NCI-H460 (cell line): ENCODE results near the gene CPNE4. TPM values are rescaled to one million over a fixed set of nuclear protein-coding genes. Genes with fewer than 3 reads are reported as not detected.

Experiments used
- DNase-seq: peaks from one replicate; pipeline ENCODE4 v3.0.0-alpha.2; 2016; ENCODE audit warnings: low read depth; ENCODE audit errors: extremely low read depth
- total RNA-seq: library from RNA; depleted of rRNA; stranded (reverse); fragments of >200 nt; shearing (Covaris generic); gene quantifications from 2 replicates; pipeline ENCODE4 v1.2.3, GENCODE V29; 2014

CPNE4 gene
- total RNA-seq, 1 experiment from 2014 or later, result 0.54 TPM

DNA sequence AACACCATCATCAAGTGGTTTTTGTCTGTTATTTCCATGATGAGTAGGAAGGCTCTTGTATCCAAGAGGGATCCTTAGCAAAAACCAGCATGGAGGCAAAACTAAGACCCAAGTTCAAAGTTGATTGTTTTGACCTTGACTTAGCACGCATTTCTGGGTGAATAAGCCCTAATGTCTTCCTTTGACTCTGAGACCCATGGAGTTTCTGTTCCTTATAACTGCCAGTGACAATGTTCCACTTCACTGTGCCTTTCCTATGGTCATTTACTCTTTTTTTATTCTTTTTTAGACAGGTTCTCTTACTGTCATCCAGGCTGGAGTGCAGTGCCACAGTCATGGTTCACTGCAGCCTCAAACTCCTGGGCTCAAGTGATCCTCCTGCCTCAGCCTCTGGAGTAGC is 413.8 kb downstream of the CPNE4 start:
- DNase-seq, result no peak

DNA sequence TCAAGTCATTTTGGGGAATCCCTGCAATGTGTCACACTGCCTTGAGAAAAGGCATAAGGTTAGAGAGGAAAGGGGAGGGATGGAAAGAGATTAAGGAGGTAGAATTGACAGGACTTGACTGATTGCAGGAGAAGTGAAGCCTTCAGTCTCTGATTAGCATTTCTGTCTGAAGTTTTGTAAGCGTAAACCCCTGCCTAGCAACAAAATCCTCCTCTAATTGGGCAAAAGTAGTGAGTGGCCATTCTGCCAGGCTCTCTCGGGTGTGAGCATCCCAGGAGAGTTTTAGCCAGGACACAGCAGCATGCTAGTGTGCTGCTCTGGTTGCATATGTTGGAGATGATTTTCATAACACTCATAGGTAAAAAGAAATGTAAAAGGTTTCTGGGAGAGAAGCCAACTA is 415.0 kb downstream of the CPNE4 start:
- no peak for DNase-seq

DNA sequence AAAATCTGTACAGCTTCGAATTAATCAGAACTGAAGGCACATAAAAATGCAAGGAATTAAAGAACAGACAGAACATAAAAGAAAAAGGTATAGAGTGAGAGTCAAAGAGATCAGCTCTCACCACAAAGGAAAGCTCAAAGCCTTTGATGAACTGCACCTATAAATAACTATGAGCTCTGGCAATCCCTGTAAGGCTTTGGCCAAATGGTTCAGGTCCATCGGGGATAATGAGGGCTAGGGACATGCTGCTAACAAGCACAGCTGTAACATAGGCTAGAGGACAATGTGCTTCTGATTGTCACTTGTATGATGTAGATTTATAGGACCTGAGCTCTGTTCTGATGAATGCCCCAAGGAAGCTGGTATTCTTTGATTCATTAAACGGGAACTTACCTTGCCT is 418.1 kb downstream of the CPNE4 start:
- DNase-seq, result no peak

DNA sequence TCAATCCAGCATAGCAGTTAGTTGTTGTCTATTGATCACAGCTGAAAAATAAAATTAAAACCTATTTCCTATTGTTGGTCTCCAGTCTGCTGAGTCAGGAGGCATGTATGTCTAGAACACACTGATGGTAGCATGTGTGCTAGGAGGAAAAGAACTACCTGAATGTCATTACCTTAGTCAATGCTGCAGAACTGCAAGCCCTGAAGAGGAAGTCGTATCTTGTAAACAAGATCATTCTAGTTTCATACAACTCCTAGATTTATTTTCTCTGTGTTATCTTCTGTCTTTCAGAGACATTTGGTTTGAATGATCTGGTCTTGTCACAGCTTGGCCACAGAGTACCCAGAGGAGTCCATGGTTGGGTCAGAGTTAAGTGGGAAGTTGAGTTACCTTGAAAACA is 422.1 kb downstream of the CPNE4 start:
- DNase-seq, result no peak

DNA sequence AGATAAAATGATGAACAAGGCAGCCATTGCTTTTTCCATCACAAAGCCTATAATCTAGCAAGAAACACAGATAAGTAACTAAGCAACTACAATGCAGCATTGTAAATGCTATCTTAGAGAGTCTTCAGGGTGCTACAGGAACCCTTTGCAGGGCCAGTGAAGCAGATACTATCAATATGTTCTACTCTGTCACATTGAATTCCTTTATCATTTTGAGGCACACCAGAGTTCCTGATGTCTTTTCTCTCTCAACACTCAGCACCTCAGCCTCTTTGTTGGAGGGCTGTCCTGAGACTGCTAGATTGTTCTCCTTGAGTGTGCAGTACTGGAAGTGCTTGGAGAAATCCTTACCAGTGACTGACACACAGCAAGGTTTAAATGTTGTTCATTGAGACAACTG is 424.6 kb downstream of the CPNE4 start:
- no peak for DNase-seq

DNA sequence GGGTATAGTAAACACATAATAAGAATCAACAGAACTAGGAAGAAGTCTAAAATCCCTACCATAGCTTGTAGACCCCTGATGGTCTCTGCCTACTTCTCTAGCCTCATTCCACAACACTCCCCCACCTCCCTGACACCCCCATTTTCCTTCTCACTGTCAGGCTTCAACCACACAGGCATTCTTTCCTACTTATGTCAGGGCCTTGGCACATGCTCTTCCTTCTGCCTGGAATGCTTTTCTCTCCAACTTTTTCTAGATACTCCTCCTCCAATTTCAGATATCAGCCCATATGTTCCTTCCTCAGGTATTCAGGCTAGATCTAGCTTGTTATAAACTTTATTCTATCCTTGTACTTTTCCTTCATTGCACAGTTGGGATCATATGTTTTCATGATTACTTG is 426.1 kb downstream of the CPNE4 start:
- no peak for DNase-seq

DNA sequence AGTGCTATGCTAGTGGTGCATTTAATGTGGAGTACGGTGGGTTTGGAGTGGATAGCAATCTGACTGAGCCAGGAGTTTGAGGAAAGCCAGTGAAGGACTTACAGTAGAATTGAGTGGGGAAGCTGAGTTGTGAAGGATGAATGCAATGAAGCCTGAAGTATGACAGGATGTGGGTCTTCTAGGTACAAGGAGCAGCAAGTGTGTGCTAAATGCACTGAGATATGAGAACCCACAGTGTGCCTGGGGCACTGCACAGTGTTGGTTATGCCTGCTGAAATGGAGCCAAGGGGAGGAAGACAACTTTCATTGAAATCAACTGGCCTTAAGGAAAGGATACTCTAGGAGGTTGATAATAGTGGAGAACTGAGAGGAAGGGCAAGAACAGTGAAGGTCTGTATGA is 426.5 kb downstream of the CPNE4 start:
- no peak for DNase-seq

DNA sequence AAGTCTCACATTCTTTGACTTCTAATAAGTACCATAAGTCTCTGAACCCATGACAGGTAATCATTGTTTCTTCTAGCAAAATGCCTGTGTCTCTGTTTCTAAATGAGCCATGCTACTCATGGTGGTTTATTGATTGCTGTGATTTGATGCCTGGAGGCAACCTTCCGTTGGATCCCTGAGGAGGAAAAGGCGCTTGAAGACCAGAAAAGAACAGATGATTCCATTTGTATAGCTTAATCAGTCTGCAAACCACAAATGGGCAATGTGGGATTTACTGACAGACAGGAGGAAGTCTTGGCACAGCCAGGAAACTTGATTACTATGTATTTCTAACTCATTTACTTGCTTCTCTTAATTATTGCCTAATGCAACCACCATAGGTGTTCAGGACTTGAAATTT is 428.9 kb downstream of the CPNE4 start:
- DNase-seq, result no peak

DNA sequence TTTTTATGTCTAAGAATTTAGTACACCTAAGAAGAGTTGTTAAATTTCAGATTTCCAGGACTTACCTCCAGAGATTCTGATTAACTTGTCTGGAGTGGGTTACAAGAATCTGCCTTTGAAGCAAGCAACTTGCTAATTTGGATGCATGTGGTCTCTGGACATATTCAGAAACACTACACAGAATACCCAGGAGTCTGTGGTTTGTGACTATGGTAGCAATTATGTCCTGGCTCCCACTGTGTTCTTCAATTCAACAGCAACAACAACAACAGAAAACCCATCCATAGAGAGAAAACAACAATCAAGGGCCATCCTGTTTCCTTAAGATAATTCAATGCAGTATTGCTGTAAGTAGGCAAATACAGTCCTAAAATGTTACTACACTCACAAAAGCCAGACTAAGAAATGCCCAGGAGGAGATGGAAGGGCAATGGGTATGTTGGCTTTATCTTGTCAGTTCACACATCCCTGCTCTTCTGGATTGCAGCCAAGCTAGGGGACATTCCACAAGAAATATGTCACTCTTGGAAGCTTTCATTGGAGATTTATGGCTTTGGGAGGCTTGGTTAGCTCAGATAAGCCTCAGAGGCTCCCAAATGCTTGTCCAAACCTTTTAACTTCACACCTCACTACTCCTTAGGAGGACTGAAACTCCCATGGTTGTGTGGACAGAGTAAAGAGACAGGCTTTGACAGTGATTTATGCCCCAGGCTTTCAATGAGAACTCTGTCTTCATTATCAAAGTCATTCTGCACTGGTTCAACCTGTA is 432.6 kb downstream of the CPNE4 start:
- DNase-seq, result no peak

DNA sequence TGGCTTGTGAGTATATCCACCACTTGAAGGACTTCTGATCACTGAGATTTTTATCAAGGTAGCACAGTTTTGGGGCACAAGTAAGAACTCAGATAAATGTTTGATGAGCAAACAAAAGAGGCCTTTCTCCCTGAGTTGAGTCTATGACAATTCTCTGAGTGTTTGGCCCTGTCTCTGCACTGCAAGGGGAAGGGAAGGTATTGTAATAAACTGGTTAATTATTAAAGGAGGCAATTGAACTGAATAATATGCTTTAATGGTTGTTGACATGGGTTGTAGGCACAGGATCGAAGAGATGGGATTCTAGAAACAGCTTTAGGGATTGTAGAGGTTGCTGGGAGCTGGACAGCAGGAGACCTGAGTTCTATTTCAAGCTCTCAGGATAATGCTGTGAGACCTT is 437.0 kb downstream of the CPNE4 start:
- no peak for DNase-seq

DNA sequence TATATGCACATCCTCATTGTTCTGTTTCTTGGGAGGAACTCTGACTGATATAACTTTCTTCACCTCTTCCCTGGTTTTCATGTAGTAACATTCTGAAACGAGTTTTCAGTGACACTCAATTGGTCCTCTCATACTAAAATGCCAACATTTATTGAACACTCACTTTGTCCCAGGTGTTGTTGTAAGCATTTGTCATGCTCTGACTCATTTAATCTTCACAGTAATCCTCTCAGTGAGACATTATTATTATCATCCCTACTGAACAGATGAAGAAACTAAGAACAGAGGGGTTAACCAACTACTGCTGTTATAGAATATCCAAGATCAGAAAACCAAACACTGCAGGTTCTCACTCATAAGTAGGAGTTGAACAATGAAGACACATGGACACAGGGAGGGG is 437.9 kb downstream of the CPNE4 start:
- no peak for DNase-seq

DNA sequence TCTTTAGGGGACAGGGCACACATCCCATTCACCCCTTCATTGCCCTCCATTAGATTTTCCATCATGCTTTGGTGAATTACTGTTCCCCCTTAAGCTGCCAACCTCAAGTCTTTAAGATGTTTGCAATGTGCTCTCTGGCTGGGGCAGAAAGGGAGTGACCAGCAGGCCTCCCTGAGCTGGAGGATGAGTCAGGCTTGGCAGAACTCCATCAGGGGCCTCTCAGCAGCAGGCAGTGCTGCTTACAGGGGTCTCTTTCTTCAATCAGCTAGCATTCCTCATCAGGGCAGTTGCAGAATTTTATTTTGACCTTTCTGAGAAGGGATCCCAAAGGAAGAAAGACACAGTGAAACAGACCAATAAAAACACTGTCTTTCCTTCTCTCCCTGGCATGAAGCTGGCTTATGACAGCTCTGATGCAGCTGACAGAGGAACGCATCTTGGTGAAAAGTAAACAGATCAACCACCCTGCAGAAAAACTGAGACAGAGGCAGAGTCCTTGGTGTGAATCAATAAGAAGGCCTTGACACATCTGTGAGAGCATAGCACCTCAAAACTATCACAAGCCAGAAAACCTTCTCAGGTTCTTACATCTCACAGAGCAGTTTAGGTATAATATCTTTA is 443.3 kb downstream of the CPNE4 start:
- no peak for DNase-seq

DNA sequence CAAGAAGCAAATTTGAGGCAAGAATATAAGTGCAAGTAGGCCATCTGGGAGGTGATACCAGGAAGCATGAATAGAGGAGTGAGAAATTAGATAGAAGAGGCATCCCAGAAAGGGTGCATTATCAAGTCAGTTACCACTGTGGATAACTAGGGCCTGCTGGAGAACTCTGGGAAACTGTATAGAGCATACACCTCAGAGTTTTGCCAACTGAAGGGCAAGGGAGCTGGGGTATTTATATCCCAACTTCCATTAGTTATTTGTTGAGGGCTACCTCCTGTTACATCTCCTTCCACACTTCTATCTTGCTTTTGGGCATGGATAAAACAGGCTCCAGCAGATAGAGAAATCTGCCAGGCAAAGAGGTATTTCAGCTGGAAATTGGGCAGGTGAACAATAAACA is 448.5 kb downstream of the CPNE4 start:
- DNase-seq, result no peak

DNA sequence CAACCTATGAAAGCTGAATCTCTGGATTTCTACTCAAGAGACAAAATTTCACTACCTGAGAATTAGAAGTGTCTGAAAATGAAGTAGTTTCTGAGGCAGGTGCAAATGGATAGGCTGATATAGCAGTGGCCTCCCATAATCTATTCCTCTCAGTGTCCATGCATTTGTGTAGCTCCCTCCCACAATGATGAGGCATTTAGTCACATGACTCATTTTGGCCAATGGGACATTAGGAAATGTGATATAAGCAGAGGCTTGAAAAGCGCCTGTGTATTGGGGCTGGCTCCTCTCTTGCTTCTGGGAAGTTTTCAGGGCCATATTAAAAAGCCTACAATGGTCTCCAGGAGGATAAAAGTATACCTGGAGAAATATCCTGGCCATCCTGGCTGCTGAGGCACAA is 452.4 kb downstream of the CPNE4 start:
- DNase-seq, result no peak

DNA sequence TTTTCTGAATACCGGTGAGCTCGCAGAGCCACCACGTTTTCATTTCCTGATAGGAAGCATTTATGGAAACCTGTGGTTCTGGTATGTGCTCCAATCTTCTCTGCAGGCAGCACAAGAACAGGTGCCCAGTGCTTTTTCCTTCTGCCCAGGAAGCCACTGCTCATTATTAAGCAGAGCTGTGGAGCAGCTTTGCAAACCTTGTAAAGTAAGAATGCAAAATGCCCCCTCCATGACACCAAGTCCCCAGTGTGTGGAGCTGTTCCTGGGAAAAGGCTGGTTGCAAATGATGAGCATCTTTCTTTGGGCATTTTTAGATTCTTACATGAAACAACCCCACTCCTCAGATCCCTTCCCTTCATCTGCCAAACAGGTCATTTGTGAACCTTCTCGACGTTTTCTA is 466.4 kb downstream of the CPNE4 start:
- no peak for DNase-seq

DNA sequence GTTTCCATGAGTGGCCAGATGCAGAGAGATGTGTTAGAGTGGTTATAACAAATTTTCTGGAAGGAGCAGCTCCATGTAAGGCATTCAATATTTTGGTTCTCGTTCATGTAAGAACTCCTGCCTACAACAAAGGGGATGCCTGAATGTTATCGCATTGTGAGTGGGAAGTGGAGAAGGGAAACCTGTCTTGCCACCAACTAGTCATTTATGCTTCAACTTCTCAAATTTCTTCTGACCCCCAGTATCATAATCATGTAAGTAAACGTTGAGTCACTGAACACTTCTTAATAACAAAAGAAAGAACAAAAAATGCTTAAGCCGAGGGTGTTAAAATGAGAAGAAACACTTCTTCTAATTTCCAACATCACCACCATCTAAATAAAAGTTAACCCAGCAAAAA is 470.0 kb downstream of the CPNE4 start:
- no peak for DNase-seq

DNA sequence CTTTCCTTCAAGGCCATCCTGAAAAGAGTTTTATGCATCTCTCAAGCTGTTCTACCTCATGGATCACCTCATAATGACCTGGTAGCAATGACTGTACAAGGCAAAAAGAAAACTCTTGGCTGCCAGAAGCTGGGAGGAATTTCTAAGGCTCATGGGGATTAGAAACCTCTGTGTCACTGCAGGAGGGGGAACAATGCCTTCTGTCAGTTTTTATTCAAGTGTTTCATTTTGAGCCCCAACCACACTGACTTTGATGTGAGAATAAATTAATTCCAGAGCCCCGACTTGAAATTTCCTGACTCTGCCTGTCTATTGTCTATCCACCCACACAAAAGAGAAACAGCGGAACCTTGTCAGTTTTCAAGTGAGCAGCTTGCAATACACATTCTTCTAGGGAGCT is 473.3 kb downstream of the CPNE4 start:
- DNase-seq, result no peak

DNA sequence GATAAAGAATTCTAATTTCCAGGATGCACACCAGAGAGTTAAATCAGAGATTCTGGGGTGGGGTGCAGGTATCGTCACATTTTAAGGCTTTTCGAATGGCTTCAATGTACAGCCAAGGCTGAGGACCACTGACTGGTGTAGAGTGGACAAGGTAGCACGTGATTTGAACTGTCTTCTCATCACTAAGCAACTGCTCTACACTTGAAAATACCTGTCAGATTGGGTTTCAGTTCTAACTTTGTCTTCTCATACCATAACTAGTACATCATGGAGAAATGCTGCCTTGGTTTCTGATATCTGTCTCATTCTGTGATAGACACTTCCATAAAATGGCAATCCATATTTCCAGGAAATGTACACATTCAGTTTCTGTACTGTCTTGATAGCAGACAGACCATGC is 474.0 kb downstream of the CPNE4 start:
- DNase-seq, result no peak

DNA sequence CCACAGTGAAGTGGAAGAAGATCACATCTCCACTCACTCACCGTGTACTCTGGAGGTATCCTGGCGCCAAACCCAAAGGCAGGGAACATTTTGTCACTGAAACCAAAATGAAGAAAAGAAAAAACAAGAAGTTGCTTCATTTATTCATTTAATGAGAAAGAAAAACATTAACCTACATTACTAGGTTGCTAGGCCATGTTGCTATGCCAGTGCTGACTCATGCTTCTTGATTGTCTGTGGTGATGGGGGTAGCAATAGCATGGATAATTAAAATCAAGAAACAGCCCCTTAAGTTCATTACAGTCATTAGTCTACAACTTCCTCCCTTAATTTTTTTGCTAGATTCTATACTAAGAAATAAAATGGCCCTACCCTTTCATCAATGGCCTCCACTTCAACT is 479.4 kb downstream of the CPNE4 start:
- no peak for DNase-seq

DNA sequence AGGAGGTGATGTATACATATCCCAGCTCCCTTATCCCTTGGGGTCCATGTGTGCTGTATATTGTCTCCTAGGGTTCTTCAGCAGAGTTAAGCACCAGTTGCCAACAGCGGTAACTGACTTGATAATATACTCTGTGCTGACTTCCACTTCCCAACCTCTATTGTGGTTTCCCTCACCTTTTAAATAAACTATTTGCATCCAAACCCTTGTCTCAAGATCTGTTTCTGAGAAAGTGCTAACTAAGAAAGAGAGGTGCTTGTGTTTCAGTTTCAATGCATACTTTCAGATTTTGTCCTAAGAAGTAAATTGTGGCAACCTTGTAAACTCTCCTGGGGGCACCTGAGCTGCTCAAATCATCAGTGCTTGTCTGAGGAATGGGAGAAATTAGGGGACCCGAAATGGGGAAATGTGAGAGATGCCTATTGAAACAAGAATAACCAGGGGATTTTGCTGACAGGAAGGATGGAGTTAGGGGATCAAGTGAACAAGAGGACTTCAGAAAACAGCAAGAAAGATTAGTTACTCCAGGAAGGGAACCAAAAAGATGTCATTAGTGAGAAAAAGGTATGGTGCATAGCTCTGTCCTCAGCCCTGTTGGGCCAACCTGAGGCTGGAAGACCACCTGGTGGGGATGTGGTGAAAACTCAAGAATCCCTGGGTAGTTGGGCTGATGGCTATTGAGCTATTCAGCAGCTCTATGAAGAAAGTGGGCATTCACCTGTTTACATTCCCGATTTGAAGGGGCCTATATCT is 481.1 kb downstream of the CPNE4 start:
- no peak for DNase-seq

DNA sequence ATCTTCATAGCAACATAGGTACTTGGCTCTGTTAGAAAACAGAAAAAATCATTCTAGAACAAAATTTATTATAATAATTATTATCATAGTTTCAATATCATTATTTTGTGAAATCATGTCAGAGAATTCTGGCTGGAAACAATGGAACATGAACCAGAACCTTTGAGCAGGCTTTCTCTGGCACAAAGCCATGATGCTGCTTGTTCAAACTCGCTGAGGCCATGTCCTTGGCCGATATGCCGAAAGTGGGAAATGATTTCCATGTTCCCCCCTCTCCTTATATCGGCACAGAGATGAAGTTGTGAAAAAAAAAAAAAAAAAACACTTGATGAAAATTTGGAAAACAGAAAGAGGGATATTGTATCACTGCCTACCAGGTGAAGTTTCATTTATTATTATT is 483.1 kb downstream of the CPNE4 start:
- DNase-seq, result no peak
